Cardiac muscle cell (in vitro differentiated cells and primary cell): ENCODE results near the gene EML6. TPM values are rescaled to one million over a fixed set of nuclear protein-coding genes. Genes with fewer than 3 reads are reported as not detected.
"Not testable (repeated sequence)": the region's sequence is repeated elsewhere in the genome, so short reads cannot be mapped to it uniquely, and the experiment has no call there.

Source experiments
- DNase-seq, 2 donors: peaks; one replicate each; pipeline versions ENCODE4 v3.0.0 to v3.0.0-alpha.2; 2010 to 2017; ENCODE audit warnings: low read depth in 1 of 2, low spot score in 1 of 2
- H3K27ac ChIP-seq: fragments of 200-600 bp; sonication (generic); 2 replicates; pipeline ENCODE4 v1.5.1; 2016
- H3K27me3 ChIP-seq: fragments of 200-600 bp; sonication (generic); 2 replicates; pipeline ENCODE4 v1.6.0; 2016; ENCODE audit warnings: control low read depth
- H3K36me3 ChIP-seq: fragments of 200-600 bp; sonication (generic); 2 replicates; pipeline ENCODE4 v1.5.1; 2016; ENCODE audit warnings: control low read depth
- H3K4me1 ChIP-seq: fragments of 200-600 bp; sonication (generic); 2 replicates; pipeline ENCODE4 v1.8.1; 2017; ENCODE audit warnings: low read depth, mild to moderate bottlenecking, mixed run types
- H3K4me3 ChIP-seq: fragments of 200-600 bp; sonication (generic); 2 replicates; pipeline ENCODE4 v1.5.1; 2016; ENCODE audit warnings: mild to moderate bottlenecking
- H3K9me3 ChIP-seq: fragments of 200-600 bp; sonication (generic); 2 replicates; pipeline ENCODE4 v1.5.1; 2017; ENCODE audit warnings: low read depth, mild to moderate bottlenecking, control low read depth
- CTCF ChIP-seq: IDR thresholded peaks from 2 replicates; pipeline ENCODE4 v1.5.1; 2012; ENCODE audit warnings: low read depth, mild to moderate bottlenecking, low read length
- polyA plus RNA-seq: library from polyadenylated mRNA; unstranded; fragments of >200 nt; fragmentation: Nextera tagmentation; extraction: Ambion mirVana; gene quantifications from 2 replicates; pipeline ENCODE4 v1.2.1, GENCODE V29; 2016
- total RNA-seq: library from RNA; depleted of rRNA; stranded (reverse); fragments of >200 nt; gene quantifications from 2 replicates; pipeline ENCODE4 v1.2.3, GENCODE V29; 2016

The EML6 gene
- total and polyA plus RNA-seq, 2 experiments from 2014 or later: 0.89 to 1.3 TPM

DNA sequence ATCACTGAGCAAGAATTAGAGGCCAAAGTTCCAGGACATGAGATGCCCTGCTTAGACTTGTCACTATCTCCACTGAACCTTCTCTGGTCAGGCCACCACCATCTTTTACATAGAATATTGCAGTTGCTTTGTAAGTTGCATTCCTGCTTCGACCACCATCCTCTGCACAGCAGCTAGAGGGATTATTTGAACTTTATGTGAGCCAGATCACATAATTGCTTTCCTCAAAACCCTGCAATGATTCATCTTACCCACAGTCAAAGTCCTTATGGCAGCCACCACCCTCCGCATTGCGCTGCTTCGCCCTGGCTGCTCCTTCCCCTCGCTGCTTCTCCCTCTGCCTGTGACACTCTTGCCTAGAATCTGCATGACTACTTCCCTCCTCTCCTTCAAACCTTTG, 111.3 kb downstream of the EML6 start:
- DNase-seq: no peak
- no peak for TF ChIP-seq CTCF
- H3K27ac ChIP-seq: no peak overlapping the region
- no peaks in the 10 kb centered on the region for H3K27me3 ChIP-seq
- H3K4me1 ChIP-seq: no peaks in the 10 kb centered on the region
- no peak overlapping the region for H3K4me3 ChIP-seq
- H3K9me3 ChIP-seq: no peaks in the 10 kb centered on the region
- no peaks in the 10 kb centered on the region for H3K36me3 ChIP-seq

- DNase-seq: no peak
- H3K9me3 ChIP-seq: no peaks in the 10 kb centered on the region
- no peak overlapping the region for H3K27ac ChIP-seq
- no peaks in the 10 kb centered on the region for H3K36me3 ChIP-seq
- H3K4me3 ChIP-seq: no peak overlapping the region
- H3K27me3 ChIP-seq: no peaks in the 10 kb centered on the region
- TF ChIP-seq CTCF: no peak
- no peaks in the 10 kb centered on the region for H3K4me1 ChIP-seq
Observed at GRCh38 chr2:54836477-54836876, 113.0 kb downstream of the EML6 start.

- H3K27me3 ChIP-seq: no peaks in the 10 kb centered on the region
- H3K36me3 ChIP-seq: no peaks in the 10 kb centered on the region
- peak; percentile 65 to 84 for DNase-seq
Observed at GRCh38 chr2:54838585-54839035, 115.1 kb downstream of the EML6 start.

DNA sequence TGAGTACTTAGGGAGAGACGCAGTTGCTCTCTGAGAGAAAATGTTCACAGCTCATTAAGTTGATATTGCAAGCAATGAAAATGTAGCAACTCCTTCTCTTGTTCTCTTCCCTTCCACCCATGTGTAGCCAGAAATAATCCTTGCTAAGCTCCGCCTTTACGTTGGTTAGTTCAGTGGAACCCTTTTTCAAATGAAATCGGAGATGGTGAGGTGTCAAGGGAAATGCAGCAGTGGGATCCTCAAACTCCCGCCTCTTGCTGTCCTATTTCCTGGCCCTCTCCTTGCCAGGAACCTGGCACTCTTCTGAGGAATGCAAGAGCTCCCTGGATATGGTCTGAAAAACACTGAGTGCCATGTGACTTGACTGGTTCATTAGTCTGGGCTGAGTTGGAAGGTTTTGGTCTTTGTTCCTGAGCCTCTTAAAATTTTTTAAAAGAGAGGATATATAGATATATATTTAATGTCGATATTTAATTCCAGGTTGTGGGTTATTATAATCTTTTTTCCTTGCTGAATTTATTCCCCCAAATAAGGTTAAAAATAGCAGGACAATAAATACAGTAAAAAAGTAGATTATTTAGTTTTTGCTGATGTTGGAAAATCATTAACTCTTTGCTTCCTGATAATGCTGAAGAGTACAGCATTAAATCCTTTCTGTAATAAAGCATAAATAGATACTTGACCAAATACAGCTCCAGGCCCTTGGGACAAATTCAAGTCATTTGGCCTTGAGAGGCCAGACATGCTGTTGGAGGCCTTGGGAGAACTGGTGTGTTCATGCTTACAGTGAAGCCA, 116.2 kb downstream of the EML6 start:
- Histone ChIP-seq H3K27me3 (no peaks in the 10 kb centered on the region), H3K27ac (no peak overlapping the region), H3K4me1 (no peaks in the 10 kb centered on the region), H3K9me3 (no peaks in the 10 kb centered on the region), H3K36me3 (no peaks in the 10 kb centered on the region), H3K4me3 (no peak overlapping the region)
- TF ChIP-seq CTCF: no peak
- no peak for DNase-seq

More at GRCh38 chr2:54838585-54839035, 115.1 kb downstream of the EML6 start:
- TF ChIP-seq CTCF: peak; percentile 92
- no peak overlapping the region for H3K27ac ChIP-seq
- H3K4me3 ChIP-seq: no peak overlapping the region
- H3K4me1 ChIP-seq: no peaks in the 10 kb centered on the region
- H3K9me3 ChIP-seq: no peaks in the 10 kb centered on the region

DNA sequence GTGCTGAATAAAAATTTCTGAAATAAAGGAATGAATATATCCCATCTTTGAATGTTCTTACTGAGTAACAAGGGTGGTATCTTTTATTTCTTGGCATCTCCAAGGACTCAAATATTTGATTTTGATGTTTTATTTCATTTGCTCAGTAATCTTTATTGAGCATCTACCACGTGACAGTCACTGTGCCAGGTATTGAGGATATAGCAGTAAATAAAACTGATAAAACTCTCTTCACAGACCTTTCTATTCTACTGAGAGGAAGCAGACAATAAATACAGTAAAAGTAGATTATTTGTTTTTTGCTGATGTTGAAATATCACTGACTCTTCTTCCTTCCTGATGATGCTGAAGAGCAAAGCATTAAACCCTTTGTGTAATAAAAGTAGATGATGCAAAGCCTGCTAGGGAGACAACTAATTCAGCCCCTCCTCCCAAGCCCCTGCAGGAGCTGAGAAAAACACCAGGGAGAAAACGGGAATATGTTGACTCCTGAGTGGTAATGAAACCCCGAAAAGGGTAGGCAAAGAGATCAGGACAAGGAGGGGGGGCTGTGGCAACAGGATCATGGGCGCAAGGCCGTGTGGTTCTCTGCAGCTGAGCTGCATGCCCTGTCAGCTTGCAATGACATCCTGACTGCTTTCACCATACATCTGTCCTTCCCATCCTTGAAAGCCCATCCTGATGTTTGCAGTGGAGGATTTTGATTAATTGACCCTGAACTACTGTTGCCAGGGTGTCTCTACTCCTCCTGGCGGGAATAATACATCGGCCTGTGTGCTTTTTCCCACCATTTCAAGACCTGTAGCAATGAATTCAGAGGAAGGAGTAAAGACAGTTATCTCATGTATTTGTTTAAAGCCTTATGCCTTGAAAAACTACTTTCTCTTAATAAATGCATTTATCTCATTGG, 117.4 kb downstream of the EML6 start:
- Histone ChIP-seq H3K36me3 (no peaks in the 10 kb centered on the region), H3K27me3 (no peaks in the 10 kb centered on the region), H3K27ac (no peak overlapping the region), H3K4me1 (peaks cover 4% of the 10 kb centered on the region), H3K4me3 (no peak overlapping the region), H3K9me3 (no peaks in the 10 kb centered on the region)
- no peak for DNase-seq
- TF ChIP-seq CTCF: no peak

DNA sequence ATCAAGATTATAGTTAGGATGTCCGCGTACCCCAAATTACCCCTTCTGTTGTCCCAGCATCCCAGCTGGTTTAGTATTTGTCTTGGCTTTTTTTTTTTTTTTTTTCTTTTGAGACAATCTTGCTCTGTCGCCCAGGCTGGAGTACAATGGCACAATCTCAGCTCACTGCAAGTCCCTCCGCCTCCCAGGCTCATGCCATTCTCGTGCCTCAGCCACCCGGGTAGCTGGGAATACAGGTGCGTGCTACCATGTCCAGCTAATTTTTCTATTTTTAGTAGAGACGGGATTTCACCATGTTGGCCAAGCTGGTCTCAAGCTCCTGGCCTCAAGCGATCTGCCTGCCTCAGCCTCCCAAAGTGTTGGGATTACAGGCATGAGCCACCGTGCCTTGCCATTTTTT, 118.0 kb downstream of the EML6 start:
- not testable (repeated sequence) for H3K4me3 ChIP-seq, H3K4me1 ChIP-seq

More for the DNA sequence above, 118.0 kb downstream of the EML6 start:
- not testable (repeated sequence) for DNase-seq, H3K9me3 ChIP-seq, H3K27me3 ChIP-seq, H3K36me3 ChIP-seq, H3K27ac ChIP-seq
